Vagina (tissue), 2 donors: ENCODE results near the gene INPP5A.

Experiments used
- POLR2A ChIP-seq, 2 donors: fragments of 450-650 bp; IDR thresholded peaks; one replicate each; pipeline ENCODE4 v1.6.1; 2017; ENCODE audit warnings: antibody characterized with exemption in 2 of 2, mild to moderate bottlenecking in 2 of 2, moderate library complexity in 2 of 2
- POLR2AphosphoS5 ChIP-seq, 2 donors: sonication (generic); formaldehyde crosslinking; IDR thresholded peaks; one replicate each; pipeline ENCODE4 v1.9.0; 2017; ENCODE audit warnings: antibody characterized with exemption in 2 of 2, mild to moderate bottlenecking in 2 of 2, low read depth in 1 of 2; ENCODE audit not compliant: insufficient read depth in 1 of 2
- TF ChIP-seq, protein P1 (sequence below), 3 experiments: fragments of 450-650 bp in 2 of 3; fragments of 200-600 bp in 1 of 3; sonication (generic) in 1 of 3; IDR thresholded peaks; one replicate each; pipeline ENCODE4 v1.5.1; 2017 to 2019; ENCODE audit warnings: antibody characterized with exemption in 3 of 3, mild to moderate bottlenecking in 2 of 3, moderate library complexity in 2 of 3

DNA sequence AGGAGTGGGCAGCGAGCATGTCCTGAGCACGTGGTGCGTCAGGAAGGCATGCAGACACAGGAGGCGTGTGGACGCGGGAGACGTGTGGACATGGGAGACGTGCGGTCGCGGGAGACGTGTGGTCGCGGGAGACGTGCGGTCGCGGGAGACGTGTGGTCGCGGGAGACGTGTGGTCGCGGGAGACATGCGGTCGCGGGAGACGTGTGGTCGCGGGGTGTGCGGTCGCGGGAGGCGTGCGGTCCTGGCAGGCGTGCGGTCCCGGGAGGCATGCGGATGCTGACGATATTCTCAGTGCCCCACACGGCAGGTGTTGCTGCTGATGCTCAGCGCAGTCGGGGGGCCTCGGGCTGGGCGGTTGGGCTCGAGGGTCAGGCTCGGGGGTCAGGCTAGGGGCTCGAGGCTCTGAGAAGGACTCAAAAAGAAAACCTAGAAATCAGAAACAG lies 154.1 kb downstream of the INPP5A start:
- TF ChIP-seq POLR2A (IDR thresholded peaks at IDR 0.05) (no peak), POLR2AphosphoS5 (IDR thresholded peaks at IDR 0.05; ENCODE audit: insufficient read depth in 1 of 2, low read depth in 1 of 2) (no peak)
- TF ChIP-seq, protein P1, sequence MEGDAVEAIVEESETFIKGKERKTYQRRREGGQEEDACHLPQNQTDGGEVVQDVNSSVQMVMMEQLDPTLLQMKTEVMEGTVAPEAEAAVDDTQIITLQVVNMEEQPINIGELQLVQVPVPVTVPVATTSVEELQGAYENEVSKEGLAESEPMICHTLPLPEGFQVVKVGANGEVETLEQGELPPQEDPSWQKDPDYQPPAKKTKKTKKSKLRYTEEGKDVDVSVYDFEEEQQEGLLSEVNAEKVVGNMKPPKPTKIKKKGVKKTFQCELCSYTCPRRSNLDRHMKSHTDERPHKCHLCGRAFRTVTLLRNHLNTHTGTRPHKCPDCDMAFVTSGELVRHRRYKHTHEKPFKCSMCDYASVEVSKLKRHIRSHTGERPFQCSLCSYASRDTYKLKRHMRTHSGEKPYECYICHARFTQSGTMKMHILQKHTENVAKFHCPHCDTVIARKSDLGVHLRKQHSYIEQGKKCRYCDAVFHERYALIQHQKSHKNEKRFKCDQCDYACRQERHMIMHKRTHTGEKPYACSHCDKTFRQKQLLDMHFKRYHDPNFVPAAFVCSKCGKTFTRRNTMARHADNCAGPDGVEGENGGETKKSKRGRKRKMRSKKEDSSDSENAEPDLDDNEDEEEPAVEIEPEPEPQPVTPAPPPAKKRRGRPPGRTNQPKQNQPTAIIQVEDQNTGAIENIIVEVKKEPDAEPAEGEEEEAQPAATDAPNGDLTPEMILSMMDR (IDR thresholded peaks at IDR 0.05), result no peak
